PC-3 (cell line): ENCODE results near the gene CELSR2. TPM values are rescaled to one million over a fixed set of nuclear protein-coding genes. Genes with fewer than 3 reads are reported as not detected.

Experiments
- ATAC-seq: fragments of 200-7000 bp; cut with Tn5 transposase; 2 replicates; pipeline ENCODE4 v1.9.1; 2020; ENCODE audit warnings: mild to moderate bottlenecking, moderate library complexity
- BruUV-seq: library from RNA; stranded (reverse); fragments of 400-500 nt; replicated peaks from 2 replicates; lab custom pipeline; 2021; lab: Mats Ljungman, UMichigan
- CTCF ChIA-PET: fragments of 300-600 bp; sonication (Branson Sonifier 250); formaldehyde crosslinking; loops from one replicate; lab custom pipeline; 2022; ENCODE audit warnings: antibody characterized with exemption; lab: Charles Lee
- POLR2A ChIA-PET: fragments of 300-600 bp; sonication (Branson Sonifier 250); formaldehyde crosslinking; loops from one replicate; lab custom pipeline; 2022; ENCODE audit warnings: antibody characterized with exemption; ENCODE audit not compliant: unreplicated experiment; lab: Charles Lee
- DNase-seq: peaks from one replicate; pipeline ENCODE4 v3.0.0-alpha.2; 2015
- H2AFZ ChIP-seq: fragments of 300-600 bp; sonication (generic); 2 replicates; pipeline ENCODE4 v1.6.0; 2016; ENCODE audit warnings: antibody characterized with exemption, low read length
- H3F3A ChIP-seq: fragments of 300-600 bp; sonication (generic); one replicate; pipeline ENCODE4 v1.6.0; 2017; ENCODE audit warnings: antibody characterized with exemption, low read length, control low read depth, mild to moderate bottlenecking; ENCODE audit not compliant: unreplicated experiment
- H3K27ac ChIP-seq: fragments of 300-600 bp; sonication (generic); 2 replicates; pipeline ENCODE4 v1.5.1; 2016; ENCODE audit warnings: mild to moderate bottlenecking, low read length
- H3K27me3 ChIP-seq: fragments of 300-600 bp; sonication (generic); 2 replicates; pipeline ENCODE4 v1.6.1; 2016; ENCODE audit warnings: low read length, mixed read lengths
- H3K36me3 ChIP-seq: fragments of 300-600 bp; sonication (generic); 2 replicates; pipeline ENCODE4 v1.6.1; 2016; ENCODE audit warnings: low read depth, mixed run types, low read length, mixed read lengths
- H3K4me1 ChIP-seq: fragments of 300-600 bp; sonication (generic); 2 replicates; pipeline ENCODE4 v1.5.1; 2016; ENCODE audit warnings: low read length; ENCODE audit not compliant: insufficient read depth
- H3K4me2 ChIP-seq: fragments of 300-600 bp; sonication (generic); 2 replicates; pipeline ENCODE4 v1.6.0; 2016; ENCODE audit warnings: low read length
- H3K4me3 ChIP-seq: fragments of 300-600 bp; sonication (generic); 2 replicates; pipeline ENCODE4 v1.5.1; 2016; ENCODE audit warnings: mild to moderate bottlenecking, low read length, mixed read lengths
- H3K79me2 ChIP-seq: fragments of 300-600 bp; sonication (generic); 2 replicates; pipeline ENCODE4 v1.6.1; 2017; ENCODE audit warnings: low read length, mixed read lengths
- H3K9ac ChIP-seq: fragments of 300-600 bp; sonication (generic); 2 replicates; pipeline ENCODE4 v1.6.0; 2016; ENCODE audit warnings: mild to moderate bottlenecking, low read length
- H3K9me2 ChIP-seq: fragments of 300-600 bp; sonication (generic); replicated peaks from 2 replicates; pipeline ENCODE4 v1.6.1; 2016; ENCODE audit warnings: mixed run types, low read length, mixed read lengths
- H3K9me3 ChIP-seq: fragments of 300-600 bp; sonication (generic); 2 replicates; pipeline ENCODE4 v1.6.1; 2016; ENCODE audit warnings: low read length, mixed read lengths
- H4K20me1 ChIP-seq: fragments of 300-600 bp; sonication (generic); 2 replicates; pipeline ENCODE4 v1.6.1; 2016; ENCODE audit warnings: low read length, mixed read lengths
- EZH2 ChIP-seq: fragments of 300-600 bp; sonication (generic); IDR thresholded peaks from one replicate; pipeline ENCODE4 v1.6.1; 2017; ENCODE audit warnings: antibody characterized with exemption, mild to moderate bottlenecking, low read length; ENCODE audit not compliant: unreplicated experiment
- EZH2phosphoT487 ChIP-seq: fragments of 300-600 bp; sonication (generic); IDR thresholded peaks from 2 replicates; pipeline ENCODE4 v1.6.1; 2018; ENCODE audit warnings: mild to moderate bottlenecking, antibody characterized with exemption, low read length, borderline replicate concordance
- intact Hi-C: fragments of 100-400 bp; cut with micrococcal nuclease; formaldehyde crosslinking; loops from 2 replicates; pipeline ENCODE4 v1.9.0; 2023
- total RNA-seq: library from RNA; depleted of rRNA; stranded (reverse); fragments of >200 nt; gene quantifications from 2 replicates; pipeline ENCODE4 v1.2.3, GENCODE V29; 2014
- TF ChIP-seq, protein P1 (sequence below): fragments of 300-600 bp; sonication (generic); conservative IDR thresholded peaks from 2 replicates; pipeline ENCODE4 v1.5.1; 2017; ENCODE audit warnings: antibody characterized with exemption, low read depth, mild to moderate bottlenecking, low read length

CELSR2 gene
- total RNA-seq, 1 experiment from 2014 or later, result 3.6 TPM

GRCh38 chr1:109243860-109244552, 5.3 kb upstream of the CELSR2 start:
- POLR2A ChIA-PET, result interaction anchor here (0.5 kb wide), 1 partner anchor 167 kb away, joined by 3 read pairs; no protein-coding TSS in a partner anchor

GRCh38 chr1:109246141-109246551, 3.2 kb upstream of the CELSR2 start:
- H3K9ac ChIP-seq, result no peak overlapping the region
- CTCF ChIA-PET, result no interaction called here
- H2AFZ ChIP-seq, result no peak overlapping the region
- H3K4me2 ChIP-seq, result no peak overlapping the region
- H3K9me3 ChIP-seq, result no peaks in the 10 kb centered on the region
- H3K9me2 ChIP-seq, result no peaks in the 10 kb centered on the region
- DNase-seq (no peak), ATAC-seq (no peak)
- H4K20me1 ChIP-seq, result no peaks in the 10 kb centered on the region
- H3K79me2 ChIP-seq, result no peaks in the 10 kb centered on the region
- BruUV-seq, result no TSS peak
- TF ChIP-seq EZH2 (no peak), EZH2phosphoT487 (no peak)
- TF ChIP-seq, protein P1, sequence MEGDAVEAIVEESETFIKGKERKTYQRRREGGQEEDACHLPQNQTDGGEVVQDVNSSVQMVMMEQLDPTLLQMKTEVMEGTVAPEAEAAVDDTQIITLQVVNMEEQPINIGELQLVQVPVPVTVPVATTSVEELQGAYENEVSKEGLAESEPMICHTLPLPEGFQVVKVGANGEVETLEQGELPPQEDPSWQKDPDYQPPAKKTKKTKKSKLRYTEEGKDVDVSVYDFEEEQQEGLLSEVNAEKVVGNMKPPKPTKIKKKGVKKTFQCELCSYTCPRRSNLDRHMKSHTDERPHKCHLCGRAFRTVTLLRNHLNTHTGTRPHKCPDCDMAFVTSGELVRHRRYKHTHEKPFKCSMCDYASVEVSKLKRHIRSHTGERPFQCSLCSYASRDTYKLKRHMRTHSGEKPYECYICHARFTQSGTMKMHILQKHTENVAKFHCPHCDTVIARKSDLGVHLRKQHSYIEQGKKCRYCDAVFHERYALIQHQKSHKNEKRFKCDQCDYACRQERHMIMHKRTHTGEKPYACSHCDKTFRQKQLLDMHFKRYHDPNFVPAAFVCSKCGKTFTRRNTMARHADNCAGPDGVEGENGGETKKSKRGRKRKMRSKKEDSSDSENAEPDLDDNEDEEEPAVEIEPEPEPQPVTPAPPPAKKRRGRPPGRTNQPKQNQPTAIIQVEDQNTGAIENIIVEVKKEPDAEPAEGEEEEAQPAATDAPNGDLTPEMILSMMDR, result no peak
- no peaks in the 10 kb centered on the region for H3K36me3 ChIP-seq
- H3K27me3 ChIP-seq, result no peaks in the 10 kb centered on the region
- H3F3A ChIP-seq, result no peaks in the 10 kb centered on the region
- no peak overlapping the region for H3K4me3 ChIP-seq
- no peak overlapping the region for H3K27ac ChIP-seq
- intact Hi-C loops, result no loop called here
- H3K4me1 ChIP-seq, result peaks cover 8% of the 10 kb centered on the region; the same call in 1 of the 2 replicates
- POLR2A ChIA-PET, result no interaction called here

More at GRCh38 chr1:109243860-109244552, 5.3 kb upstream of the CELSR2 start:
- intact Hi-C loops, result no loop called here
- Histone ChIP-seq H4K20me1 (no peaks in the 10 kb centered on the region), H3K27ac (no peak overlapping the region), H3F3A (no peaks in the 10 kb centered on the region), H3K9me2 (no peaks in the 10 kb centered on the region), H3K4me2 (no peak overlapping the region), H3K36me3 (peaks cover 1% of the 10 kb centered on the region; the same call in 1 of the 2 replicates), H3K9me3 (no peaks in the 10 kb centered on the region), H3K4me3 (no peak overlapping the region), H2AFZ (no peak overlapping the region), H3K27me3 (no peaks in the 10 kb centered on the region), H3K9ac (no peak overlapping the region), H3K4me1 (peaks cover 15% of the 10 kb centered on the region), H3K79me2 (no peaks in the 10 kb centered on the region)
- DNase-seq, result no peak
- CTCF ChIA-PET, result interaction anchor here (0.8 kb wide), 1 partner anchor 43 kb away, joined by 3 read pairs; no protein-coding TSS in a partner anchor
- no TSS peak for BruUV-seq
- no peak for ATAC-seq
- TF ChIP-seq, protein P1, result no peak
- no peak for TF ChIP-seq EZH2
- no peak for TF ChIP-seq EZH2phosphoT487
